Inferior parietal cortex (tissue), 1 donor: ENCODE measurements around the gene ZBED6.
"Not testable (repeated sequence)": the region's sequence is repeated elsewhere in the genome, so short reads cannot be mapped to it uniquely, and the experiment has no call there.

ENCODE experiments used
- DNase-seq: peaks from one replicate; pipeline ENCODE4 v3.0.0-alpha.2; 2016; ENCODE audit errors: extremely low spot score

ZBED6 gene

GRCh38 chr1:203795441-203796235 lies at the start of gene ZBED6, which contains the start of gene ZC3H11A:
TSS of gene ZBED6 (plus strand) at chr1:203795623. CDS start at chr1:203797523, 1,900 bp downstream.
TSS of gene ZC3H11A (plus strand) at chr1:203795623. CDS start at chr1:203817071, 21,448 bp downstream.
- peak; percentile 99 for DNase-seq

- DNase-seq = no peak
Observed at GRCh38 chr1:203746281-203746680, 49.1 kb upstream of the ZBED6 start.

GRCh38 chr1:203751051-203751450 lies 44.4 kb upstream of the ZBED6 start:
- no peak for DNase-seq

- not testable (repeated sequence) for DNase-seq
Observed at GRCh38 chr1:203751618-203752361, 43.6 kb upstream of the ZBED6 start.

DNA sequence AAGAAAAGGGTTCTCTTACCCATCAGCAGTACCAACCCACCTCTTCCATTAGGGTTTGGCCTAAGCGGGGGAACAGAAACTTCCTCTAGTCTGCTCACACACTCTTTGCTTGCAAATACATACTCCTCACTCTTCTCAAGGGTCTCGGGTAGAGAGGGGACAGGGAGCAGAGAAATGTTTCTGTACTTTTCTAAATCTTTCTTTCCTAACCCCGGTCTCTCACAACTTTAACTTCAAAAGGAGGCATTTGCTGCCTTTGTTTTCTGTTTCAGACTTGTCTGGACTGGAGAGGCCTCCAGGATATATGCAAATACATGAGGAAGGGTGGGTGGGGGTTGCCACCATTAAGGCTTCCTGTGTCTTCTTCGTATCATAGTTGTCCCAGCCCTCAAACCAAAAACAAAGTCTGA lies 41.0 kb upstream of the ZBED6 start:
- DNase-seq = no peak

DNA sequence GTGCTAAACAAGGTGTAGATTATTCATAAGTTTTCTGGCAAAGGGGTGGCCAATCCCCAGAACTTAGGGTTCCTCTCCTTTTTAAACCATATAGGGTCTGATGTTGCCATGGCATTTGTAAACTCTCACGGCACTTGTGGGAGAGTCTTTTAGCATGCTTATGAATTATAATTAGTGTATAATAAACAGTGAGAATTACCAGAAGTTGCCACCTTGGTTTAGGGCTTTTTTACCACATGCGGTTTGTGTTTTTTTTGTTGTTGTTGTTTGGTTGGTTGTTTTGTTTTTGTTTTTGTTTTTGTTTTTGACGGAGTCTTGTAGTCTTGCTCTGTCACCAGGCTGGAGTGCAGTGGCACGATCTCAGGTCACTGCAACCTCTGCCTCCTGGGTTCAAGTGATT lies 39.4 kb upstream of the ZBED6 start:
- DNase-seq = no peak

GRCh38 chr1:203758749-203759148 lies 36.7 kb upstream of the ZBED6 start:
- not testable (repeated sequence) for DNase-seq

- DNase-seq = no peak
Observed at GRCh38 chr1:203760506-203760905, 34.9 kb upstream of the ZBED6 start.

GRCh38 chr1:203761958-203762357 lies 33.5 kb upstream of the ZBED6 start:
- not testable (repeated sequence) for DNase-seq

DNA sequence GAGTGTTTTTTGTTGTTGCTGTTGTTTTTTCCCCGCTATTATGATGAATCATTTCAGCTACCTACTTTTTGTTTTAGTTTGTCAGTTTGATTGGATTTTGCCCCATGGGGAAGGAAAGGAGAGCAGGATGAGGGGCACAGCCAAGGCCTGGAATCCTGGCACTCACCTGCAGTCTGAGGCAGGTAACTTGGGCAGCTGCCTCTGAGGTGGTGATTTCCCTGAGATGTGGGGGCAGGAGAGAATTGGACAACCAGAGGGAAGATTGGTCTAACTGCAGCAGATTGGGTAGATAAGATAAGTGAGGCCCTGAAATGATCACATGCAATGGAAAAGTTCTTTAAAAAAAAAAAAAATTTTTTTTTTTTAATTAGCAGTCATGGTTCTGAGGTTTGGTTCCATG lies 31.9 kb upstream of the ZBED6 start:
- DNase-seq = no peak

DNA sequence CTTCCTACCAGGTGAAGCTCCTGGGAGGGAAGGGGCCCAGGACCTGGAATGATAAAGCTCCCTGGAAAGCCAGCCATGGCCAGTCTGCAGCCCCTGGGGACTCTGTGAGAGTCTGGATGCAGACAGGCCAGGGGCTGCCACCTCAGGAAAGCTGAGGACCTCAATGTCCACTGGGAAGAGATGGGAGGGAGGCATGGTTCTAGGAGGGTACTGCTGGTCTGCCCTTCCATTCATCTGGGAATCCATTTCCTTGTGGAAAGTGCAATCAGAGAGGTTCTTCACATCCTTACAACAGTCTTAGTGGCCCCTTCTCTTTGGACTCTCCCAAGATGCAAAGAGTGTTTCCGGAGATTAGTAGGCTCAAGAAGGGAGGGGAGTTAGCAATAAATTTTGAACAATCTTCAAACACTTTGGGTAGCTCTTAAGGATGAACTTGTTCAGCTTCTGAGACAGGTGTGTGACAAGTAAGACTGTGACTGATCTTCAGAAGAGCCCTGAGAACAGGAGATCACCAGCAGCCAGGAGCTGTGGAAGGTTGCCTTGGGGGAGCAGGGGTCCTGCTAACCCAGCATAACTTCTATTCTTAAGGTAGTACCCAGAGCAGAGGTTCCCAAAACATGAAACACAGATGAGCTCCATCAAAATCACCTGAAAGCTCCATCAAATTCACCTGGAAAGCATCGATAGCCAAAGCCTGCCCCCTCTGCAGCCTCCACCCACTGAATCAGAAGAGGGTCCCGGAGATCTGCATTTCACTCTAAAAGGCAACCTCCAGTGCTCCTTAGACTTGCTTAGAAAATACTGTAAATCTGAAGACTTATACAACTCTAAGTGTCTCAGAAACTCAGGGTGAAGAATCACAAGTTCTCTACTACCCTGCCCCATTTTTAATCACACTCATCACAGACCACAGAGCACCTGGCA lies 31.1 kb upstream of the ZBED6 start:
- no peak for DNase-seq

GRCh38 chr1:203765029-203765837 lies 30.2 kb upstream of the ZBED6 start, which contains the start of gene LAX1:
TSS of gene LAX1 (plus strand) at chr1:203765183. CDS start at chr1:203765566, 383 bp downstream.
- DNase-seq = no peak

GRCh38 chr1:203768256-203768655 lies 27.2 kb upstream of the ZBED6 start:
- no peak for DNase-seq

DNA sequence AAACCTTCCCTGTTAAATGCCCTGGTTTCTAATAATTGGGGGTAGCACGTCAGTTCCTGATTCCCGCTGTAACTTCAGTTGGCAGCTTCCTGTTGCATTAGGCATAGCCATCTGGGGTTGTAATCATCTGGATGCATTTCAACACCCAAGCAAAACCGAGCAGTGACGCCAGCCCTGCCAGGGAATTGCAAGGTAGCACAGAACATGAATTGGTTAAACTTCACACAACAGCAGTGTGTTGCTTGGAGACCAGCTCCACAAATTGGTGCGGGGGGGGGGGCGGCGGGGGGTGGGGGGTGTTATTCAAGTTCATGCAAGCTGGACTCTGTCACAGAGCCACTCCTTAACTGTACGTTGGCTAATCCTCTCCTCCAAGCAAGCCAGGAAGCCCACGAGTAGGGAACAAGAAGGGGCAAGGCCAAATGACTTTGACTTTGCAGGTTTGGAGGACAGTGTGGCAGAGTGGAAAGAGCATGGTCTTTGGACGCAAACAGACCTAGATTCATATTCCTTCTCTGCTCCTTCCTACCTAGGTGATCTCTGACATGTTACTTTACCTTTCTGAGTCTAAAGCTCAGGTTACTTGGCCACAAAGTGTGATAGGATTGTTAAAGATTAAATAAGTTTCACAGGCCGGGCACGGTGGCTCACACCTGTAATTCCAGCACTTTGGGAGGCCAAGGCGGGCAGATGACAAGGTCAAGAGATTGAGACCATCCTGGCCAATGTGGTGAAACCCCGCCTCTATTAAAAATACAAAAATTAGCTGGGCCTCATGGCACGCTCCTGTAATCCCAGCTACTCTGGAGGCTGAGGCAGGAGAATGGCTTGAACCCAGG lies 25.7 kb upstream of the ZBED6 start:
- DNase-seq = no peak

DNA sequence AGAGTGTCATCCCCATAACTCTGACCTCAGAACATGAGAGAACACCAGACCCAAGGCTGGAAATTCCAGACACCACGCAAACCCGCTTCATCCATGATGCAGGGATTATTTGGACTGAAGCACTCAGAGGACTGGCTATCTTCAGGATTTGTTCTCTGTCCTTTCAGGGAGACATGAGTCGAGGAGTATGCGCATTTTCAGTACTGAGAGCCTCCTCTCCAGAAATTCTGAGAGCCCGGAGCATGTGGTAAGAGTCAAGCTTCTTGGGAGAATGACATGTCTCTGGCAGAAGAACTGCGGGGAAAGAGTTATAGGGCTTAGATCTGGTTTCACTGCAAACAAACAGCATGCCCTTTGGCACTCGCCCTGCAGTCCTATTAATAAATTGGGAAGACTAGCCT lies 23.5 kb upstream of the ZBED6 start:
- DNase-seq = no peak

GRCh38 chr1:203772836-203773235 lies 22.6 kb upstream of the ZBED6 start:
- no peak for DNase-seq

- peak; percentile 50 for DNase-seq
Observed at GRCh38 chr1:203776636-203777035, 18.8 kb upstream of the ZBED6 start.

DNA sequence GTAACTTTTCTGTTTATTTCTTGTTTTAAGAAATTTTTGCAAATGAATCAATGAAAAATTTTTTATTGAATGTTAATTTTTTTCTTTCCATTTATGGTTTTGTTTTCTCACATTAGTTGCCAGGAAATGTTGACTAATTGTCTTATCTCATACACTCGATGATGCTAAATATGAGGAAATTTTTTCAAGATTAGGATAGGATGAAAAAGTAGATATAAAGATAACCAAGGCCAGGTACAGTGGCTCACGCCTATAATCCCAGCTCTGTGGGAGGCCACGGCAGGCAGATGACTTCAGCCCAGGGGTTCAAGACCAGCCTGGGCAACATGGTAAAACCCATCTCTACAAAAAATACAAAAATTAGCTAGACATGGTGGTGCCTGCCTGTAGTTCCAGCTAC lies 17.8 kb upstream of the ZBED6 start:
- no peak for DNase-seq

DNA sequence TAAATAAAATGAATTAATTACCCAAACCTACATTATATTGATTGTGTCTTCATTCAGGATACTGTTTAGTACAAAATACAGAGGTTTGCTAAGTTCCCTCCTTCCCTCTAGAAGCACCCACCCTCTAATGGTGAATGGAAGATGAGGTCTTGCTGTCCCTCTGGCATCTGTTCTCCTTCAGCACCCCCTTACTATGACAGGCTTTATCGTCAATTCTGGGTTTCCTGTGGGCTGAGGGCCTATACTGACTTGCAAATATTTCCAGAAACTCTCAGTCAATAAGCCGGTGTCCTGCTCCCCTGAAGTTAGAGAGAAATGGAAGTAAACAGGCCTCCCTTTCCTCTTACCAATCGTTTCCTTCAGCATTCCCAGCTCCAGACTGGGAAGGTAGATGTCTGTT lies 17.3 kb upstream of the ZBED6 start:
- DNase-seq = no peak

DNA sequence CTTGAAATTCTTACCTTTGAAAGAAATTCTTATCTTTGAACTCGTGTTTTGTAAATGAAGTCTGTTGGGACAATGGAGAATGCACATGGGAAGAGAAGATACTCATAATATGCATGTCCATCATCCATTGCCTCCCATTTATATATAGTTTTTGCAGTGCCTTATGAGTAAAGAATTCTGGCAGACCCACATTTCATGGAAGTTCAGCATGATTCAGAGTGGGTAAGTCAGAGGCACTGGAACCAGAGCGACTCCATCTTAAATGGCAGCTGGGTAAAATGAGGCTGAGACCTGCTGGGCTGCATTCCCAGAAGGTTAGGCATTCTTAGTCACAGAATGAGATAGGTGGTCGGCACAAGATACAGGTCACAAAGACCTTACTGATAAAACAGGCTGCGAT lies 16.6 kb upstream of the ZBED6 start:
- no peak for DNase-seq
